IMR-90 (cell line): ENCODE results near the gene TSR1. TPM values are rescaled to one million over a fixed set of nuclear protein-coding genes. Genes with fewer than 3 reads are reported as not detected.

Source experiments
- ATAC-seq: fragments of 200-7000 bp; cut with Tn5 transposase; 2 replicates; pipeline ENCODE4 v1.9.1; 2020; ENCODE audit warnings: low read depth, mild to moderate bottlenecking, moderate library complexity
- BruUV-seq: library from RNA; stranded (reverse); fragments of 400-500 nt; replicated peaks from 2 replicates; lab custom pipeline; 2021; lab: Mats Ljungman, UMichigan
- CTCF ChIA-PET: fragments of 300-600 bp; formaldehyde crosslinking; extraction: SDS; loops from one replicate; lab custom pipeline; 2021; ENCODE audit warnings: antibody characterized with exemption; lab: Yijun Ruan, JAX
- POLR2A ChIA-PET: fragments of 300-600 bp; sonication (Branson Sonifier 250); formaldehyde crosslinking; loops from one replicate; lab custom pipeline; 2022; ENCODE audit warnings: antibody characterized with exemption; ENCODE audit not compliant: unreplicated experiment; lab: Charles Lee
- DNase-seq: peaks from one replicate; pipeline ENCODE4 v3.0.0; 2013
- H2AFZ ChIP-seq: replicated peaks from 2 replicates; pipeline ENCODE3; 2013; ENCODE audit warnings: low read length, mild to moderate bottlenecking; ENCODE audit not compliant: poor library complexity
- H2AK5ac ChIP-seq: 2 replicates; pipeline ENCODE4 v1.6.1; 2013; ENCODE audit warnings: low read depth, low read length, inconsistent platforms
- H2AK9ac ChIP-seq: replicated peaks from 2 replicates; pipeline ENCODE3; 2013; ENCODE audit warnings: mild to moderate bottlenecking, low read depth, low read length, moderate library complexity; ENCODE audit not compliant: poor library complexity
- H2BK120ac ChIP-seq: 2 replicates; pipeline ENCODE4 v1.6.1; 2013; ENCODE audit warnings: low read depth, low read length, inconsistent platforms
- H2BK15ac ChIP-seq: 3 replicates; pipeline ENCODE4 v1.6.1; 2013; ENCODE audit warnings: low read depth, low read length, inconsistent platforms
- H2BK20ac ChIP-seq: 2 replicates; pipeline ENCODE4 v1.6.1; 2013; ENCODE audit warnings: low read depth, mild to moderate bottlenecking, inconsistent platforms, low read length, moderate library complexity
- H2BK5ac ChIP-seq: 2 replicates; pipeline ENCODE4 v1.6.1; 2013; ENCODE audit warnings: mild to moderate bottlenecking, low read depth, low read length, inconsistent platforms; ENCODE audit not compliant: poor library complexity, severe bottlenecking
- H3K14ac ChIP-seq: replicated peaks from 2 replicates; pipeline ENCODE4 v1.6.1; 2013; ENCODE audit warnings: low read depth, low read length, inconsistent platforms
- H3K18ac ChIP-seq: 2 replicates; pipeline ENCODE4 v1.6.1; 2013; ENCODE audit warnings: low read depth, low read length, control low read depth
- H3K23ac ChIP-seq: 2 replicates; pipeline ENCODE4 v1.6.1; 2013; ENCODE audit warnings: low read depth, low read length, inconsistent platforms
- H3K27ac ChIP-seq: 2 replicates; pipeline ENCODE4 v1.5.1; 2013; ENCODE audit warnings: mild to moderate bottlenecking, control low read depth, low read length; ENCODE audit not compliant: insufficient read depth
- H3K27me3 ChIP-seq: 2 replicates; pipeline ENCODE4 v1.6.1; 2013; ENCODE audit warnings: low read length; ENCODE audit not compliant: control insufficient read depth, insufficient read depth
- H3K36me3 ChIP-seq: 2 replicates; pipeline ENCODE4 v1.6.1; 2013; ENCODE audit warnings: low read length, mixed read lengths; ENCODE audit not compliant: control insufficient read depth, insufficient read depth
- H3K4ac ChIP-seq: 2 replicates; pipeline ENCODE4 v1.6.1; 2013; ENCODE audit warnings: low read depth, low read length, inconsistent platforms
- H3K4me1 ChIP-seq: 2 replicates; pipeline ENCODE4 v1.6.1; 2013; ENCODE audit warnings: low read length, mixed read lengths; ENCODE audit not compliant: control insufficient read depth, insufficient read depth
- H3K4me2 ChIP-seq: 2 replicates; pipeline ENCODE4 v1.6.1; 2013; ENCODE audit warnings: low read depth, mild to moderate bottlenecking, control low read depth, low read length, moderate library complexity
- H3K4me3 ChIP-seq: 2 replicates; pipeline ENCODE4 v1.5.1; 2013; ENCODE audit warnings: low read depth, mild to moderate bottlenecking, control low read depth, low read length, moderate library complexity; ENCODE audit not compliant: insufficient read depth
- H3K56ac ChIP-seq: 2 replicates; pipeline ENCODE4 v1.6.1; 2013; ENCODE audit warnings: low read length, inconsistent platforms; ENCODE audit not compliant: insufficient read depth; ENCODE audit errors: extremely low read depth
- H3K79me1 ChIP-seq, 2 experiments: 2 replicates each; pipeline ENCODE4 v1.6.1; 2013; ENCODE audit warnings: low read length in 2 of 2, inconsistent platforms in 1 of 2, low read depth in 1 of 2
- H3K9ac ChIP-seq: 2 replicates; pipeline ENCODE4 v1.6.1; 2013; ENCODE audit warnings: low read depth, low read length, control low read depth
- H3K9me1 ChIP-seq: 2 replicates; pipeline ENCODE4 v1.6.1; 2013; ENCODE audit warnings: low read length, inconsistent platforms; ENCODE audit not compliant: insufficient read depth
- H3K9me3 ChIP-seq: 2 replicates; pipeline ENCODE4 v1.6.1; 2013; ENCODE audit warnings: low read length; ENCODE audit not compliant: control insufficient read depth, insufficient read depth
- H4K20me1 ChIP-seq: 2 replicates; pipeline ENCODE4 v1.6.1; 2013; ENCODE audit warnings: low read length, inconsistent platforms; ENCODE audit not compliant: insufficient read depth
- H4K5ac ChIP-seq: 2 replicates; pipeline ENCODE4 v1.6.1; 2013; ENCODE audit warnings: mild to moderate bottlenecking, low read depth, low read length, control low read depth
- H4K8ac ChIP-seq, 2 experiments: 2 replicates each; pipeline ENCODE4 v1.6.1; 2013; ENCODE audit warnings: low read depth in 2 of 2, low read length in 2 of 2, control low read depth in 1 of 2, inconsistent platforms in 1 of 2
- H4K91ac ChIP-seq: 2 replicates; pipeline ENCODE4 v1.6.1; 2013; ENCODE audit warnings: low read depth, low read length, inconsistent platforms; ENCODE audit not compliant: insufficient read depth
- BHLHE40 ChIP-seq: fragments of 150-350 bp; IDR thresholded peaks from 2 replicates; pipeline ENCODE4 v1.6.1; 2016; ENCODE audit warnings: mild to moderate bottlenecking, low read depth, low read length
- CEBPB ChIP-seq: IDR thresholded peaks from 2 replicates; pipeline ENCODE4 v1.6.1; 2012; ENCODE audit warnings: low read depth, low read length, improper control_type of control experiment
- CHD1 ChIP-seq: IDR thresholded peaks from 2 replicates; pipeline ENCODE4 v1.6.1; 2012; ENCODE audit warnings: low read depth, low read length, improper control_type of control experiment
- FOS ChIP-seq: fragments of 150-350 bp; IDR thresholded peaks from 2 replicates; pipeline ENCODE4 v1.6.1; 2016; ENCODE audit warnings: low read depth, low read length
- MAFK ChIP-seq: IDR thresholded peaks from 2 replicates; pipeline ENCODE4 v1.6.1; 2012; ENCODE audit warnings: low read depth, low read length, improper control_type of control experiment
- MAZ ChIP-seq: IDR thresholded peaks from 2 replicates; pipeline ENCODE4 v1.6.1; 2012; ENCODE audit warnings: low read depth, mild to moderate bottlenecking, low read length, improper control_type of control experiment, moderate library complexity, borderline replicate concordance
- MXI1 ChIP-seq: IDR thresholded peaks from 2 replicates; pipeline ENCODE4 v1.6.1; 2012; ENCODE audit warnings: low read depth, mild to moderate bottlenecking, low read length, moderate library complexity, borderline replicate concordance
- NFE2L2 ChIP-seq: fragments of 150-350 bp; IDR thresholded peaks from 2 replicates; pipeline ENCODE4 v1.6.1; 2016; ENCODE audit warnings: low read depth, mild to moderate bottlenecking, low read length
- POLR2A ChIP-seq: IDR thresholded peaks from 2 replicates; pipeline ENCODE4 v1.6.1; 2012; ENCODE audit warnings: mild to moderate bottlenecking, low read depth, low read length
- RAD21 ChIP-seq: IDR thresholded peaks from 2 replicates; pipeline ENCODE4 v1.6.1; 2012; ENCODE audit warnings: low read length, improper control_type of control experiment
- RCOR1 ChIP-seq: IDR thresholded peaks from 2 replicates; pipeline ENCODE4 v1.6.1; 2012; ENCODE audit warnings: mild to moderate bottlenecking, low read length, improper control_type of control experiment; ENCODE audit not compliant: insufficient replicate concordance
- RFX5 ChIP-seq: IDR thresholded peaks from 2 replicates; pipeline ENCODE4 v1.8.0; 2012; ENCODE audit warnings: low read depth, mild to moderate bottlenecking, low read length, moderate library complexity
- SMC3 ChIP-seq: fragments of 150-350 bp; IDR thresholded peaks from 2 replicates; pipeline ENCODE4 v1.6.1; 2016; ENCODE audit warnings: low read depth, mild to moderate bottlenecking, antibody characterized with exemption, low read length, moderate library complexity
- WGBS, 2 experiments: methylation state at CpG; one replicate each; pipeline versions ENCODE4 v1.1.5 to v1.1.7; 2013; ENCODE audit warnings: missing lambda C conversion rate in 2 of 2; ENCODE audit not compliant: insufficient read length in 1 of 2; ENCODE audit errors: extremely low coverage in 2 of 2; 5-methylcytosine and 5-hydroxymethylcytosine counted together
- dilution Hi-C: fragments of 300-500 bp; cut with HindIII; formaldehyde crosslinking; loops from one replicate; pipeline ENCODE4 v1.14.3; 2018; ENCODE audit warnings: low sequenced_read_pairs; ENCODE audit not compliant: unreplicated experiment
- in situ Hi-C: fragments of 300-500 bp; cut with MboI; formaldehyde crosslinking; loops from 3 replicates; pipeline ENCODE4 v1.14.3; 2019; ENCODE audit warnings: low sequenced_read_pairs, inconsistent platforms, mixed read lengths
- intact Hi-C: fragments of 100-400 bp; cut with micrococcal nuclease; formaldehyde crosslinking; loops from 2 replicates; pipeline ENCODE4 v1.10.0; 2022
- polyA plus RNA-seq, 3 experiments: library from polyadenylated mRNA; depleted of rRNA; stranded (reverse); fragments of >200 nt; gene quantifications; 2 replicates each; pipeline ENCODE4 v1.2.3, GENCODE V29; 2012; ENCODE audit warnings: low replicate concordance in 1 of 3
- total RNA-seq: library from RNA; depleted of rRNA; stranded (reverse); fragments of >200 nt; gene quantifications from 2 replicates; pipeline ENCODE4 v1.2.3, GENCODE V29; 2012
- TF ChIP-seq, protein P1 (sequence below): conservative IDR thresholded peaks from 2 replicates; pipeline ENCODE4 v1.5.1; 2012; ENCODE audit warnings: mild to moderate bottlenecking, low read depth, low read length, improper control_type of control experiment
- TF ChIP-seq, protein P2 (sequence below): fragments of 150-350 bp; IDR thresholded peaks from 2 replicates; pipeline ENCODE4 v1.6.1; 2017; ENCODE audit warnings: mild to moderate bottlenecking, antibody characterized with exemption, low read length, low read depth
- TF ChIP-seq, protein P3 (sequence below): fragments of 150-350 bp; IDR thresholded peaks from 2 replicates; pipeline ENCODE4 v1.6.1; 2016; ENCODE audit warnings: low read depth, mild to moderate bottlenecking, low read length, moderate library complexity, borderline replicate concordance

TSR1 gene
- total and polyA plus RNA-seq, 2 of the 4 experiments (the other 2 are of a cell fraction) = 22.6 to 72.6 TPM

DNA sequence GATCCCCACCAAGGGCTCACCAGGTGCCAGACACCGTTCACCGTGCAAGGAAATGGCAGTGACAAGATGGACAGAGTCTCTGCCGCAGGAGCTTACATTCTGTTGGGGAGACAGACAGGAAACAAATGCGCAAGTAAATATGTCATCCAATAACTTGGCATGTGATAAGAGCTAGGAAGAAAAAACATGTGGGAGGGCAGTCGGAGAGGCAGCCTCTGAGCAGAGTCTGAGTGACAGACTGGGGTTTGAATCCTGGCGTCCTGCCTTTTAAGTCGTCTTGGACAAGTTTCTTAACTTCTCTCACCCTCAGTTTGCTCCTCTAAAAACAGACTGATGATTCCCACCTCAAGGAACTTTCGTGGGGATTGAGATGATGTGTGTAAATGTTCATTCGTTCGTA is 8.3 kb upstream of the TSR1 start:
- intact Hi-C loops = no loop called here
- ATAC-seq = no peak
- Histone ChIP-seq H3K9me3 (no peaks in the 10 kb centered on the region), H2AK5ac (no peak overlapping the region), H3K9me1 (peaks cover 10% of the 10 kb centered on the region), H3K4me1 (peaks cover 9% of the 10 kb centered on the region), H2AK9ac (no peak overlapping the region), H3K27me3 (no peaks in the 10 kb centered on the region), H2BK20ac (no peak overlapping the region), H2BK120ac (no peak overlapping the region), H3K4ac (no peak overlapping the region), H3K27ac (no peak overlapping the region), H3K23ac (no peak overlapping the region), H4K8ac (no peak overlapping the region), H3K56ac (no peak overlapping the region), H3K18ac (no peak overlapping the region), H4K5ac (no peak overlapping the region), H2BK5ac (no peak overlapping the region), H4K91ac (no peak overlapping the region), H2BK15ac (no peak overlapping the region), H3K14ac (no peak overlapping the region), H3K4me3 (no peak overlapping the region), H3K9ac (no peak overlapping the region), H4K20me1 (peaks cover 14% of the 10 kb centered on the region), H3K79me1 (peaks cover 12 to 38% of the 10 kb centered on the region in 2 experiments; a peak in 3 of 4 replicates), H3K4me2 (no peak overlapping the region), H3K36me3 (peaks cover 19% of the 10 kb centered on the region), H2AFZ (no peak overlapping the region)
- no peak for DNase-seq
- dilution Hi-C loops = no loop called here
- CTCF ChIA-PET = no interaction called here
- in situ Hi-C loops = no loop called here
- BruUV-seq = no TSS peak
- WGBS, 2 experiments = 60% methylated on average over 1 of the region's 10 CpGs; no CpG with 5 or more reads in 1 of the 2 experiments
- TF ChIP-seq BHLHE40 (no peak), MAFK (no peak), MXI1 (no peak), CEBPB (no peak), RCOR1 (no peak), RFX5 (no peak), NFE2L2 (no peak), POLR2A (no peak), RAD21 (no peak), FOS (no peak), SMC3 (no peak), CHD1 (no peak), MAZ (no peak)
- TF ChIP-seq, protein P1, sequence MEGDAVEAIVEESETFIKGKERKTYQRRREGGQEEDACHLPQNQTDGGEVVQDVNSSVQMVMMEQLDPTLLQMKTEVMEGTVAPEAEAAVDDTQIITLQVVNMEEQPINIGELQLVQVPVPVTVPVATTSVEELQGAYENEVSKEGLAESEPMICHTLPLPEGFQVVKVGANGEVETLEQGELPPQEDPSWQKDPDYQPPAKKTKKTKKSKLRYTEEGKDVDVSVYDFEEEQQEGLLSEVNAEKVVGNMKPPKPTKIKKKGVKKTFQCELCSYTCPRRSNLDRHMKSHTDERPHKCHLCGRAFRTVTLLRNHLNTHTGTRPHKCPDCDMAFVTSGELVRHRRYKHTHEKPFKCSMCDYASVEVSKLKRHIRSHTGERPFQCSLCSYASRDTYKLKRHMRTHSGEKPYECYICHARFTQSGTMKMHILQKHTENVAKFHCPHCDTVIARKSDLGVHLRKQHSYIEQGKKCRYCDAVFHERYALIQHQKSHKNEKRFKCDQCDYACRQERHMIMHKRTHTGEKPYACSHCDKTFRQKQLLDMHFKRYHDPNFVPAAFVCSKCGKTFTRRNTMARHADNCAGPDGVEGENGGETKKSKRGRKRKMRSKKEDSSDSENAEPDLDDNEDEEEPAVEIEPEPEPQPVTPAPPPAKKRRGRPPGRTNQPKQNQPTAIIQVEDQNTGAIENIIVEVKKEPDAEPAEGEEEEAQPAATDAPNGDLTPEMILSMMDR = no peak
- TF ChIP-seq, protein P2, sequence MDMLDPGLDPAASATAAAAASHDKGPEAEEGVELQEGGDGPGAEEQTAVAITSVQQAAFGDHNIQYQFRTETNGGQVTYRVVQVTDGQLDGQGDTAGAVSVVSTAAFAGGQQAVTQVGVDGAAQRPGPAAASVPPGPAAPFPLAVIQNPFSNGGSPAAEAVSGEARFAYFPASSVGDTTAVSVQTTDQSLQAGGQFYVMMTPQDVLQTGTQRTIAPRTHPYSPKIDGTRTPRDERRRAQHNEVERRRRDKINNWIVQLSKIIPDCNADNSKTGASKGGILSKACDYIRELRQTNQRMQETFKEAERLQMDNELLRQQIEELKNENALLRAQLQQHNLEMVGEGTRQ = no peak
- TF ChIP-seq, protein P3, sequence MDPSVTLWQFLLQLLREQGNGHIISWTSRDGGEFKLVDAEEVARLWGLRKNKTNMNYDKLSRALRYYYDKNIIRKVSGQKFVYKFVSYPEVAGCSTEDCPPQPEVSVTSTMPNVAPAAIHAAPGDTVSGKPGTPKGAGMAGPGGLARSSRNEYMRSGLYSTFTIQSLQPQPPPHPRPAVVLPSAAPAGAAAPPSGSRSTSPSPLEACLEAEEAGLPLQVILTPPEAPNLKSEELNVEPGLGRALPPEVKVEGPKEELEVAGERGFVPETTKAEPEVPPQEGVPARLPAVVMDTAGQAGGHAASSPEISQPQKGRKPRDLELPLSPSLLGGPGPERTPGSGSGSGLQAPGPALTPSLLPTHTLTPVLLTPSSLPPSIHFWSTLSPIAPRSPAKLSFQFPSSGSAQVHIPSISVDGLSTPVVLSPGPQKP = no peak
- POLR2A ChIA-PET = no interaction called here
